ENCODE data around the gene GRM8.
A peak's percentile ranks its signal among the peaks of the same experiment; 100 is the strongest.

Gene GRM8

DNA sequence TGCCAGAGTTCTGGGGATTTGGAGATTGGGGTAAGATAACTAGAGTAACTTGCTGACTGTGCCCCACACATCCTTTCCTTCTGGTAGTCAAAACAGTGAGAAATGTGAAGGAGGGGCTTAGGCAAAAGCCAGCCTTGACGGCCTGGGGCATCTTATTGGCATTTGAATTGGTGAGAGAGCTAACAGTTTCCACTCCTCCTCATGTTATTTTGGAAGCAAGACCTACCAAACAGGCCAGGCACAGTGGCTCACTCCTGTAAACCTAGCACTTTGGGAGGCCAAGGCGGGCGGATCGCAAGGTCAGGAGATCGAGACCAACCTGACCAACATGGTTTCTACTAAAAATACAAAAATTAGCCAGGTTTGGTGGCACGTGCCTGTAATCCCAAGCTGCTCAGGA, 596.6 kb downstream of the GRM8 start:
- DNase-seq: no peak

DNA sequence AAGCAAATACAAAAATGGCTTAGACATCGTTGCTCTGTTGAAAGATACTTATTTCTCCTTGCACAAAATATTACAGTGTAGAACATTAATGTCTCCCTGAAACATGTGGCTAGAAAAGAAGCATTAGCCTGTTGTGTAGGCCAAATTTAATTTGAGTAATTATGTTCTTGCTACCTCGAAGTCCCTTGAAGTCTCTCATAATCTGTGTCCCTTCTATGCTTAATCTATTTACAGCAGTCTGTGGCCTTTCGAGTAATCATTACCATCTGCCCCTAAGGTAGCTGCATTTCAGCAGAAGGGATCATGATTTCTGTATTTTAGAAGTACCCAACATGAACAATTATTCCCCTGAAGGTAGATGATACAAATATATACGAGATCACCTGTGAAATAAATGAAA, 615.2 kb downstream of the GRM8 start:
- DNase-seq: no peak

DNA sequence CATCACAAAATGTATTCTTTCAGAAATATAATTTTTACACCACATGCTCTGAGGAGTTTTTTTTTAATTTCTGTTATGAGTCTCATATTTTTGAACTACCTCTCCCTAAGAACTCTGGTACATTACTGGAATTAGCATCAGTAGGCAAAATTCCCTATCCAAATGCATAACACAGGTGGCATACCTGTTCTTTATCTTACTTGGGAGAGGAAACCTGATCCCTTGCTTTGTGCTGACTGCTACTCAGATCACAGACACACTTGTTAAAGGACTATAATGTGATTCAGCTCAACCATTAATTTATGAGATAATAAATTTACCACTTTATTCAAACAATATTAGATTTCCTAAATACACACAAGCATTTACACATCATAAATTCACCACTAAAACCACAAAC, 617.2 kb downstream of the GRM8 start:
- no peak for DNase-seq

DNA sequence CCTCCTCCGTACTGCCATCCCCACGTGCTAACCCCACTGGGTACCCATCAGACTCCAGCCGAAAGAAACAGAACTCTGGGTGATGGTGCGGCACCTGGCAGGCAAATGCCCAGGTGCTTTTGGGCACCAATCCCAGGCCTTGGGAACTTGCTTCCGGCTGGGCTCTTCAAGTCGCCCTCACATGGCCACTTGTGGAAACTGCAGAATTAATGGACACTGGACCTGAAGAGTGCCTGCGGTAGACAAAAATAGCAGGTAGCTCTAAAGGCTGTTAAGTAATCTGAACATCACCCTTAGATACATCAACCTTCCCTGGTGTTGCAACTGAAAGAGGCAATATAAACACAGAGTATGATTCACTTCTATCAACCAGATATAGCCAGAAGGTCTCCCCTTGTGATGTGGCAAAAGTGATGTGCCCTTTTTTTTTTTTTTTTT, 644.4 kb downstream of the GRM8 start:
- DNase-seq: peak in 1 of 2 experiments; percentile 14

DNA sequence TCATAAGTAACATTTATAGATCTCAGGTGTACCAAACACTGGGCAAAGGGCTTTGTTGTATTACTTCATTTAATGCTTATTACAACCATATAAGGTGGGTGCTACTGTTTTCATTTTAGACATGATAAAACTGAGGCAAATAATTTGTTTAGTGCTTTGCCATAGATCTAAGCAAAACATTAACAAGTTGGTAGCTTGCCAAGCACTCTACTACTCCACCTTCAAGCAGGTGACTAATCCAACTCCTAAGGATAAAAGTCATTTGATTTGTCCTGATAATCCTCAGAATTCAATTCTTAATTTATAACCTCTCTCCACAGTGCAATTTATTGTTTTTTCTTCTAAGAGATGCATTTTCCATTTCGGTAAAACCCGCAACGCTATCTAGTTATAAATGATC, 646.4 kb downstream of the GRM8 start:
- no peak for DNase-seq

DNA sequence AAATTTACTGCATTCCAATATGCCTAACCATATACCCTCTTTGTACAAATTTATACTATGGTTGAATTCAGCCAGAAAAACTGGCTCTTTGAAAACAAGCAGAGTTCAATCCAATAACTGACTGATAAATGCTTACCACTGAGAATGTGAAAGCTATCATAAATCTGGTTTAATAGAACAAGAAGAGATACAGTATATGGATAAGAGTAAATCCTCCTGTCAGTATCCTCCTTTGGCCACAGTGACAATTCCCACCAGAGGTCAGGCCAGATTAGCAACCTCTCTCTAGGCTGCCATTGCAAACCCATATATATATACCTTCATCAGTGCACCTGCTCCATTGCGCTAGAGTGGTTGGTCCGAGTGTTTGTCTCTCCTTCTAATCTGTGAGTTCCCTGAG, 647.2 kb downstream of the GRM8 start:
- no peak for DNase-seq

DNA sequence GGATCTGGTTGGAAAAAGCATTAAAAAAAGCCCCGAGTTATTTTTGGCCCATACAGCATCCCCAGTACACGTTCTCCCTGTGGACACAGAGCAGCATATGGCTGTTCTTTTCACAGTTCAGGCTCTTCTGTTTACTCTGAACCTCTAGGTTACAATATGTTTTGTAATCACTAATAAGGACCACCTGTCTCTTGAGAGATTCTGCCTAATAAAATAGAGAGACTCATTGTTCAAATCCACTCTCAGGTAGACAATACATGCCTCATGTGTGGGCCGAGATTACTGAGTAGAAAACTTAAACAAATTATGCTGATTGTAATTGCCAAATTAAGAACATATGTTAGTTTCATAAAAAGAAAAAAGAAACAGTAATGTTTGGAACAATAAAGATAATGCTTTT, 647.7 kb downstream of the GRM8 start:
- DNase-seq: no peak

DNA sequence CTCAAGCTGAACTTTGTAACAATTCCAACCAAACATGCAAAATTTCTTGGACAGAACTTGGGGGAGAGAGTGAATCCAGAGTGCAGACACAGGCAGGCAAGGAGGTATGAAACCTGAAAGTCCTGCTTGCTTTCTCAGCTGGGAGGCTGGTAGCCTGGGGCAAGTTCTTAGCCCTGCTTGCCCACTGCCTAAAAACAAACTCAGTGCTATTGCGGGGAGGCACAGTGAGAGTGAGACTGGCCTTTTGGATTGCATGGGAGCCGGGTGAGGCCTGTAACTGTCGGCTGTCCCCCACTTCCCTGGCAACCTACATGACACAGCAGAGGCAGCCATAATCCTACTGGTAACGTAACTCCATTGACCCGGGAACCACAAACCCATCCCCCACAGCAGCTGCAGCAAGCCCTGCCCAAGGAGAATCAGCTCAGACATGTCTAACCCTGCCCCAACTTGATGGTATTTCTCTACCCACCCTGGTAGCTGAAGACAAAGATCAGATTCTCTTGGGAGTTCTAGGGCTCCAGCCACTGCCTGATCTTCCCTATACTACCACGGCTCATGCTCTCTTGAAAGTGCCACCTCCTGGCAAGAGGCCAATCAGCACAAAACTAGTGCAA, 663.6 kb downstream of the GRM8 start:
- no peak for DNase-seq

DNA sequence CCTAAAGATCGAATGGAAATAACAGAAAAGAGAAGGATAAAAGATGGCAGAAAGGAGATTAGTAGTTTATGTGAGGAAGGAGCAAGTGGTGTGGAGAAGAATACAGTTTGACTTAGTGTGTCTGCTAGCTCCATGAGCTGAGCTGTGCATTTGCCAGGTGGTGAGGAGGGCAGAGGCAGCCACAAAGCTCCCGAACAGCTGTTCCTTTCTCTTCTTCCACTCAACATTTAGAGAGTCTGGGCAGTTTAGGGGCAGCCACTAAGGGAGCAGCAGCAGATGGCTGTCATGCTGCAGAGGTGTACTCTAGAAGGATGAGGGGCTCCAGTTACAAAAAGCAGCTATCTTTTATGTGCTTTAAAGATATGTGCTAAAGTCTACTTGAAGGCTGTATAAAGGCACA, 674.4 kb downstream of the GRM8 start:
- no peak for DNase-seq

DNA sequence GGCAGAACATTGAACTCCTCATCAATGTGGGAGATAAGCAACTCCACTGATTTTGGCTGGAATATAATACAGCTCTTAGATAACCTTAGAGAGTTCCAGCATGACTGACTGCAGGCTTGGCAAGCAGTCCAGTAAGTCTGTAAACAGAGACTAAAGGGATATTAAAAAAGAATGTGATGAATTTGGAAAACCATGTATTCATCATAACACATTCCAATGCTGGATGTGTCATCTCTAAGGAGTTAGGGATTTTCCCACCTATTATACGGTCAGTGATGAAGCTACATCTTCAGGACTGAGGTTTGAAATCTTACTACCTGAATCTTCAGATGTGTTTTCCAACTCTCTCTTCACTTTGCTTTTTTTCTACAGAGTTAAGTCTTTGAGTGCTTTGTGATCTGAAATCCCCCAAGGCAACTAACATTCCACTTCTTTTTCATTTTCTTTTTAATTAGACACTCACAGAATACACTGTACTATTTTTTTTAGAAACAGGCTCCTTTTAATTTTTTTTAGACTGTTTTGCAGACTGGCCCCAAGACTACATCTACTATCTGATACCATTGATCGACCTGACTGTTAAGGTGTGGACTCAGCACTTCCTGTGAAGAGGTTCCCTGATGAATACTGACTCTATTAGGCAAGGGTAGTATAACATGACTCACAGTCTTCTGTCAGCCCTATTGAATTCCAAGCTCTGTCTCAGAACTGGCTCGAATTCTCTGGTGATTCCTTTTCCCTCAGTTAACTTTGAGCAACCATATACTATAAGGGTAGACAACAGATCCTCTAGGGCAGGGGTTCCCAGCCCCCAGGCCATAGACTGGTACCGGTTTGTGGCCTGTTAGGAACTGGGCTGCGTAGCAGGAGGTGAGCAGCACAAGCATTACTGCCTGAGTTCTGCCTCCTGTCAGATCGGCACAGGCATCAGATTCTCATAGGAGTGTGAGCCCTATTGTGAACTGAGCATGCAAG, 678.2 kb downstream of the GRM8 start:
- DNase-seq: no peak

DNA sequence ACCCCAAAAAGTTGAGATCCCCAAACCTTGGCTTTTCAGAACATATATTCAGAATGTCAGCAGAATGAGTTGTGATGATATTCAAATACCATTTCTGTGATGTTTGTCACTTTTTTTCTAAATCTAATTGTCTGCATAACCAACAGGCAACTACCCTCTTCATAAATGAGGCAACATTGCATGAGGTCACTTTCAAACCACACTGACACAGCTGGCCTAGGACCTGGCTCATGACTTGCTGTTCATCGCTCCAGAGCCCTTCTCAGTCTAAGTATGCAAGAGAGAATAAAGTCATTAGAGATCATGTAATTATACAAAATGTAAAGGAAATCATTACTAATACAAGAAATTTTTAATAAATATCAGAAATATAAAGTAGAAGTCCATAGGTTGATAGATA, 681.9 kb downstream of the GRM8 start:
- DNase-seq: no peak

DNA sequence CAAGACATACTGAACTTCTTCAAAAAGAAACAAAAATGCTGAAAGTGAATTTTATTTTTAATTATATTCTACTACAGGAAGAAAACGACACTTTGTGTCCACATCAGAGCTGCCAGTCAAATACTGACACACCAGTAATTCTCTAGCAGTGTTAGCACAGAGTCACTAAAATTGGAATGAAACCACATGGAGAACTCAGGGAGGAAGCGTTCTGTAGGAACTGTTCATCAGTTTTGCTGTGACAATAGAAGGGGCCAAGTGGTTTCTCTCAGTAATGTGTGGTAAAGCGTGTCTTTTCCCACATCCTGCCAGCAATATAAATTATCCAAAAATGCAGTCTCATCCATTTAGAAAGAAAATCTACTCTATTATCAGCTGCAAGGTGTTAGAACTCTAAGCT, 683.3 kb downstream of the GRM8 start:
- no peak for DNase-seq

DNA sequence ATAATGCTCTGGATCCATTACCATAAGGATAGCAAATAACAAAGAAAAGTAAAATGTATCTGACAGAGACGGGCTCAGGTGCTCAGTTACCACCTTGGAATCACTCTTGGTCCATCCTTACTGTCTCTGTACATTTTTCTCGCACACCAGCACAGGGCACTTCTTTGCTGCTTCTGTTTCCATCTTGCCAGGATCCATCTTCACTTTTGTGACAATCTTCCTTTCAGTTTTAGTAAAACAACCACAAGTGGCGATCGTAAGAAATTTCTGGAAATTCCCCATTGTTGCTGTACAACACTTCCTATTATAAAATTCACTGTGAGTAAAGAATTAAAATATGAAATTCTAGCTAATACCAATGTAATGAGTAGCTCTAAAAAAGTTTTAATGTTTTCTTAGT, 695.5 kb downstream of the GRM8 start:
- no peak for DNase-seq

DNA sequence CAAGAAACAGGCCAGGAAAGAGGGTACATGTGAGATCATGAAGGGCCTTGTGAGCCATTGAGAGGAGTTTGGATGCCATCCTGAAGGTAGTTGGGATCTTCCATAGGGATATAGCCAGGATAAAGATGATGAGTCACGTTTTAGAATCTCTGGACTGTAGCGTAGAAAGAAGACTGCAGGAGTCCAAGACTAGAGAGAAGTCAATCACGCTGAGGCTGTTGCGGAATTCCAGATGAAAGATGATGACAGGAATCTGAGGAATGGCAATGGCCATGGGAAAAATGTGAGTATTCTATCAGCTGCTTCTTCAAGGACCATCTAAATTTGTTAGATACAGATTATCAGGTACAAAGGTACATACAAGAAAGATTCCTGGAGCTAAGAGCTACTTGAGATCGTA, 711.3 kb downstream of the GRM8 start:
- no peak for DNase-seq

DNA sequence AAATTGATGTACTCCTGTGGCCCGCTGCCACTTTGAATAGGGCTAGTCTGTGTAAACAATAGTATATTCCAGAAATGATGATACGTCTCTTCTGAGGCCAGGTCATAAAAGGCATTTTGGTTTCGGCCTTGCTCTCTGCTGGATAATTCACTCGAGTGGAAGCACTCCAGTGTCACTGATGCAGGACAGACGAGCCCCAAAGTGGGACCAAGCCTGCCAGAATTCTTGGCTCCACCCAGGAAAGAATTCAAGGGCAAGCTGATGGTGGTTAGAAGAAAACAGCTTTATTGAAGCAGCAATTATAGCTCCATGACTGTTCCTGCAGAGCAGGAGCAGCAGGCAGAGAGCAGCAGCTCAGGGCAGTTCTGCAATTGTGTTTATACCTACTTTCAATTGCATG, 717.6 kb downstream of the GRM8 start:
- DNase-seq: no peak

DNA sequence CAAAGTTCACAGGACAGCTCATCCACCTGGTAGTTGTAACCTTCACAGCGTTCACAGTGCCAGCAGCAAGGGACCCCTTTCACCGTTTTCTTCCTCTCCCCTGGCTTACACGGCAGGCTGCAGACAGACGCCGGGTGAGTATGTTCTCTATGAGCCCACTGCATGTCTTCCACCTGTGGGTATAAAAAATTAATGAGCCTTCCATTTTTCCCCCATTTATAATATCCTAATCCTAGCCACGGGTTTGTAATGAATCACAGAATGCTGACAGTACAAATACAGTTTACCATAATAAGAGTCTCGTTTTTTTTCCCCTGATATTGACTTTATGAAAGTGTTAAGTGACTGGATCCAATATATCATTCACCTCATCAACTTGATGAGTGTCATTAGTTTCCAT, 719.0 kb downstream of the GRM8 start:
- no peak for DNase-seq

DNA sequence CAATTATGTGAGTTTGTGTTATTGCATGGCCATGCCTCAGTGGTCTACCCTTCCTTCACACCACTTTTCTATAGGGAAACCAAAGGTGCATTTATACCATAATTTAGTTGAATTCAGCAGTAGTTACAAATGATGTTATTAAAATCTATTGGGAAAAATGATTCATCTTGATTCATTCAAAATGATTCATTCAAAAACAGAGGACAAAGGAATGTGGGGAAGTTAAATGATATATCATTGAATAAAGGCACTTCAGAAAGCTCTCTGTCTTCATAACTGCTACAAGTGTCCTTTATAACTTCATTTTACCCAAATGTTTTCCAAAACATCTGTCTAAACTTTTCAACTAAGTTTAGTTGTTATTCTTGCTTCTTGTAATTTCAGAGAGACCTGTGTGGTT, 722.9 kb downstream of the GRM8 start:
- DNase-seq: no peak

DNA sequence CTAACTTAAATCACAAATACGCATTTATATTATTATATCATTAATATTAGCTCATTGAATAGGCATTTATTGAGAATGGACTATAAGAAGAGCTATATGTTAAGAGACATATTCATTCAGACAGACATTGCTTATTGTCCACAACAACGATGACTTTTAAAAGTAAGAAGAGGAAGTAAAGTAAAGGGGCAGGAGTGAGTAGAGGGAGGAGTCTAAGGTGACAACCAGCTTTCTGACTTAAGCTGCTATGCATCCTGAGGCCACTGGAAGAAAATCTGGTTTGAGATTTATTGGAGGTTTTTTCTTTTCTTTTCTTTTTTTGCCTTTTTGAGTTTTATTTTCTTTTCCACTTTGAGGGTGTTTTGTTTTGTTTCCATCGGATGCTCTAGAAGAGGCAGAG, 723.5 kb downstream of the GRM8 start:
- DNase-seq: no peak

DNA sequence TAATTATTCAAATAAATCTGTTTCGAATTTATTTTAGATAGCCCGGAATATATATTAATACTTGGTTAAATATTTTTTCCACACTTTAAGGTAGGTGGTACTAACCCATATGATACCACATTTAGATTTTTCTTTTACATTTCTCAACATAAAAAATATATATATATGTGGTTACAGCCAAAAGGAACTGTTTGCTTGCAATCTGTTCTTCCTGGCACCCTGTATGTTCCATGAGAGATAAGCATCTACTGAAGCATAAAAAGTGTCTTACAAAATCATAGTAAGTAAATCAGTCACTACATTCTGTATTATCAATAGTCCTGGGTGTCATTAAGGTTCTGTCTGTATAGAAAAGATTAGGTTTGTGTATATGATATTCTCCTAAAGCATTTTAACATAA, 726.8 kb downstream of the GRM8 start:
- no peak for DNase-seq

DNA sequence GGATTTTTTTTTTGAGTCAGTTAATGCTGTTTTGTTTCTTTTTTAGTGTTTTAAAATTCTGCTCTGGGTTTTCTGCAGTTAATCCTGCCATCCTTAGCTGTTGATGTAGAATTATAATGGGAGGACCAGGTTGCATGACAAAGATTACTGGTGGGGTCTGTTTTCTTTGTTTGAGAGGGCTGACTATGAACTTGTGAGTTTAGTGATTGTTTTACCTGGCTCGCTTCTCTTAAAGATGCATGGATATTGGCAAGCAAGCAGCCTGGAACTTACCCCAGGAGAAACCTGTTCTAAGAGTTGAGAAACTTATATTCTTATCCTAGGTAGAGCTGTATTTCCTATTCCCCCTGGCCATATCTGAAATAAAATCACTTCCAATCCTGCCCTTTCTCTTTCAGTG, 727.8 kb downstream of the GRM8 start:
- DNase-seq: no peak

DNA sequence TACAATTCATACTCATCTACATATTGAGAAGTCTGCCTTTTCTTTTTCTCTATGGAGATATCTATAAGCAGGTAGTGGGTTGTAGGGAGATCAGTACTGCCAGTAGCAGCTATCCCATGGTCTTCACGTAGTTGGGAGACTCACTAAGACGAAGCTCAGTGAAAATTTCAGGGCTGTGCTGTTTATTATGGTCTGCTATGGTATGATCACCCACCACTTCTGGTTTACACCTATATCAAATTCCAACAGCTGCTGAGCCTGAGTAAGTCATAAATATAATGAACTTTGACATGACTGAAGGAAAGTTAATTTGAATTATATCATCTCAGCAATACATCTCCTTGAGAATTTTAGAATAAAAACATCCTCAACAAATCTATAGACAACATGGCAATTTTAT, 741.7 kb downstream of the GRM8 start:
- no peak for DNase-seq

DNA sequence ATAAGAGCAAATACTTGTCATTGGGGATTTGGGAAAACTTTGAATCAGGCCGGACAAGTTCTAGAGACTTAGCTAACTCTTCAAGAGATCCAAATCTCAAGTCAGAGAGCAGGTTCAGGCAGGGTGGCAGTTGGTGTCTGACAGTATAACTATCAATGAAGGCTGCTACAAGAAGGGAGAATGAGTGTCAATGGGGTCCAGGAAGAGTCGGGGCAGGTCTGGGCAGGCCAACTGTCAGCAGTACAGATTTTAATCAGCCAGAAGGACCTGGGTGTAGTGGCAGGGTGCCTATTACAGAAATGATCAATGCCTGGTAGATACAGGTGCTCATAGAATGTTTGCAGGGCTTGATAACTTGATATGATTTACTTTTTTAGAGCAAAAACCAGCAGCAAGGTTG, 751.1 kb downstream of the GRM8 start:
- DNase-seq: no peak

DNA sequence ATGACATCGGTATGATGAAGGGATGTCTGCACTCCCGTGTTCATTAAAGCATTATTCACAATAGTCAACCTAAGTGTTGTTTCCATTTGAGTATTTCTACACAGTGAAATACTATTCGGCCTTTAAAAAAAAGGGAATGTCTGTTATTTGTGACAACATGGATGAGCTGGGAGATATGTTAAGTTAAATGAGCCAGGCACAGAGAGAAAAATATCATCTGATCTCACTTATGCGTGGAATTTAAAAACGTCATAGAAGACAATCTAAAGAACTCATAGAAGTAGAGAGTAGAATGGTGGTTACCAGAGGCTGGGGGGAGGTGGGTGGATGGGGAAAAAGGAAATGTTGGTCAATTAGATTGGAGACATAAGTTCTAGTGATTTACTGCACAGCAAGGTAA, 753.3 kb downstream of the GRM8 start:
- DNase-seq: no peak

DNA sequence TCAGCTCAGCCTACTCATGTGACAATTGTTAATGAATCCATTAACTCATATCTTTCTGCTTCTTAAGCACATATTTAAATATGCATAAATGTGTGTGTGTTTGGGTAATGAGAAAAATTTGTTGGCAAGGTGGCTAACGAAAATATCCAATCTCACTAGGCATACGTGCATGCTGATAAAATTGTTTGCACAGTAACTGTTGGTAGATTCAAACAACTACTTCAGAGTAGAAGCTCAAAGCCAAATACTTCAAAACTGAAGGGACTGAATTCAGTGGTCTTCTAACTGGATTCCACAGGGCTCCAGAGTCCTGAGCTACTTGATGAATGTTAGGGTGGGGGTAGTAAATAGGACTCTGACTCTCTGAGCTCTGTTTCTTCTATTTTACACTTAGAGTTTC, 757.0 kb downstream of the GRM8 start:
- no peak for DNase-seq

DNA sequence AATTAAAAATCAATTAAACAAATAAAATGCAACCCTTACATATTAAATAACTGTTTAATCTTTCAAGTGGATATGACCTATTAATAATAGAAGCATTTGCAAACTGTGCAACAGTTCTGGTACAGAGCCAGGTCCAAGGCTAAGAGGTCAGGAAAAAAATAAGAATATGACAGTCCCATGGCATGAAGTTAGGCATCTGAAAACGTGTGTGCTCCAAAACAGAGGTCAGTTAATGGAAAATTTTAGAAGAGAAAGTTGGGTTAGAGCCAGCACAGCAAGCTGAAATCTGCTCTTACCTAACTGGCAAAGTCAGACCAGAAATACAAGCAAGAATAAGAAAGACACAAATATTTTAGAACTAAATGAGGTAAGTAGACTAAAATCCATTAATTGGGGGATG, 757.7 kb downstream of the GRM8 start:
- no peak for DNase-seq

Measured in activated T-cell treated with anti-CD3 and anti-CD28 coated beads, Interleukin-2, amount 50 U/mL, for 48 hours (primary cell).